Measurements from ENCODE around the gene GRIK5. TPM values are rescaled to one million over a fixed set of nuclear protein-coding genes. Genes with fewer than 3 reads are reported as not detected.

The GRIK5 gene
- total and polyA plus RNA-seq, 4 donors = 0.09 to 0.42 (median 0.17) TPM; not detected in 1

GRCh38 chr19:42078538-42079275 is 8.7 kb upstream of the GRIK5 start:
- DNase-seq (ENCODE audit: low spot score) = no peak
- H3K4me3 ChIP-seq (ENCODE audit: low read depth in 1 of 3, low read length in 3 of 3) = no peak overlapping the region
- 83% methylated on average over 15 of the region's 15 CpGs for WGBS
- H3K9ac ChIP-seq (ENCODE audit: low read depth in 1 of 2, low read length in 2 of 2) = no peak overlapping the region
- no peaks in the 10 kb centered on the region for H3K9me3 ChIP-seq (ENCODE audit: control insufficient read depth in 4 of 4, low read length in 3 of 4)
- peaks cover 5 to 31% (median 26%) of the 10 kb centered on the region in 4 donors for H3K36me3 ChIP-seq (ENCODE audit: control insufficient read depth in 4 of 4, insufficient read depth in 3 of 4, low read depth in 1 of 4, low read length in 3 of 4)
- no peak overlapping the region for H3K27ac ChIP-seq (ENCODE audit: low read depth in 1 of 2, low read length in 2 of 2)
- H3K27me3 ChIP-seq (ENCODE audit: control insufficient read depth in 4 of 4, insufficient read depth in 4 of 4, low read length in 3 of 4) = no peaks in the 10 kb centered on the region
- peaks cover 6 to 21% (median 14%) of the 10 kb centered on the region in 4 donors for H3K4me1 ChIP-seq (ENCODE audit: control insufficient read depth in 4 of 4, insufficient read depth in 4 of 4, low read length in 3 of 4)
- no peak for TF ChIP-seq YY1 (IDR thresholded peaks at IDR 0.05)
- no peak for TF ChIP-seq HNF4A (conservative IDR thresholded peaks at IDR 0.05)
- TF ChIP-seq CTCF (IDR thresholded peaks at IDR 0.05; ENCODE audit: low read depth, low read length, missing input control) = no peak
- no peak for TF ChIP-seq EGR1 (IDR thresholded peaks at IDR 0.05; ENCODE audit: low read depth in 2 of 2)
- no peak for TF ChIP-seq SP1 (IDR thresholded peaks at IDR 0.05)
- no peak for TF ChIP-seq REST (IDR thresholded peaks at IDR 0.05)
- no peak for TF ChIP-seq NR2F2 (IDR thresholded peaks at IDR 0.05)
- TF ChIP-seq RAD21 (IDR thresholded peaks at IDR 0.05) = no peak
- TF ChIP-seq FOXA2 (IDR thresholded peaks at IDR 0.05) = no peak
- no peak for TF ChIP-seq TAF1 (conservative IDR thresholded peaks at IDR 0.05)
- TF ChIP-seq GABPA (IDR thresholded peaks at IDR 0.05 in 1 of 2, conservative IDR thresholded peaks at IDR 0.05 in 1 of 2) = no peak
- TF ChIP-seq JUND (IDR thresholded peaks at IDR 0.05) = no peak
- no peak for TF ChIP-seq ZBTB33 (IDR thresholded peaks at IDR 0.05)
- TF ChIP-seq HNF4G (IDR thresholded peaks at IDR 0.05) = no peak
- no peak for TF ChIP-seq FOXA1 (IDR thresholded peaks at IDR 0.05)

- Histone ChIP-seq H3K27me3 (ENCODE audit: control insufficient read depth in 4 of 4, insufficient read depth in 4 of 4, low read length in 3 of 4) (no peaks in the 10 kb centered on the region), H3K27ac (ENCODE audit: low read depth in 1 of 2, low read length in 2 of 2) (no peak overlapping the region), H3K9ac (ENCODE audit: low read depth in 1 of 2, low read length in 2 of 2) (no peak overlapping the region), H3K4me3 (ENCODE audit: low read depth in 1 of 3, low read length in 3 of 3) (no peak overlapping the region), H3K36me3 (ENCODE audit: control insufficient read depth in 4 of 4, insufficient read depth in 3 of 4, low read depth in 1 of 4, low read length in 3 of 4) (peaks cover 5 to 31% (median 26%) of the 10 kb centered on the region in 4 donors), H3K9me3 (ENCODE audit: control insufficient read depth in 4 of 4, low read length in 3 of 4) (no peaks in the 10 kb centered on the region), H3K4me1 (ENCODE audit: control insufficient read depth in 4 of 4, insufficient read depth in 4 of 4, low read length in 3 of 4) (peaks cover 6 to 21% (median 14%) of the 10 kb centered on the region in 4 donors)
- TF ChIP-seq RXRA (IDR thresholded peaks at IDR 0.05) (no peak), HNF4A (conservative IDR thresholded peaks at IDR 0.05) (no peak), FOXA1 (IDR thresholded peaks at IDR 0.05) (no peak), ATF3 (IDR thresholded peaks at IDR 0.05) (no peak), NR2F2 (IDR thresholded peaks at IDR 0.05) (no peak), REST (IDR thresholded peaks at IDR 0.05) (no peak), JUND (IDR thresholded peaks at IDR 0.05) (no peak), TAF1 (conservative IDR thresholded peaks at IDR 0.05) (no peak), MAX (IDR thresholded peaks at IDR 0.05) (no peak), SP1 (IDR thresholded peaks at IDR 0.05) (no peak), HNF4G (IDR thresholded peaks at IDR 0.05) (no peak), FOXA2 (IDR thresholded peaks at IDR 0.05) (no peak), YY1 (IDR thresholded peaks at IDR 0.05) (no peak), EGR1 (IDR thresholded peaks at IDR 0.05; ENCODE audit: low read depth in 2 of 2) (no peak)
- 100% methylated on average over 1 of the region's 1 CpG for WGBS
- no peak for DNase-seq (ENCODE audit: low spot score)
Measured at GRCh38 chr19:42078058-42078457, 8.1 kb upstream of the GRIK5 start.

All from liver (tissue), 9 donors.